Gastroesophageal sphincter (tissue), 4 donors: ENCODE results near the gene ALDOC. TPM values are rescaled to one million over a fixed set of nuclear protein-coding genes. Genes with fewer than 3 reads are reported as not detected.

ENCODE experiments used
- ATAC-seq: fragments of 150-250 bp; one replicate; pipeline ENCODE4 v1.9.1; 2016; ENCODE audit warnings: mild to moderate bottlenecking, moderate library complexity
- H3K27ac ChIP-seq, 4 donors: fragments of 200-600 bp; sonication (generic) in 3 of 4; 1 replicate in 3 of 4; 2 replicates in 1 of 4; pipeline ENCODE4 v1.5.1; 2016 to 2019
- H3K27me3 ChIP-seq: fragments of 200-600 bp; sonication (generic); one replicate; pipeline ENCODE4 v1.5.1; 2019
- H3K36me3 ChIP-seq, 2 donors: fragments of 200-600 bp; sonication (generic); one replicate each; pipeline ENCODE4 v1.5.1; 2019; ENCODE audit warnings: control low read depth in 1 of 2
- H3K4me1 ChIP-seq, 3 donors: fragments of 200-600 bp; sonication (generic); 1 replicate in 2 of 3; 2 replicates in 1 of 3; pipeline ENCODE4 v1.5.1; 2016 to 2019; ENCODE audit warnings: control low read depth in 2 of 3
- H3K4me3 ChIP-seq, 2 donors: fragments of 200-600 bp; sonication (generic); one replicate each; pipeline ENCODE4 v1.5.1; 2019; ENCODE audit warnings: mild to moderate bottlenecking in 1 of 2, moderate library complexity in 1 of 2
- H3K9me3 ChIP-seq, 3 donors: fragments of 200-600 bp; sonication (generic); one replicate each; pipeline ENCODE4 v1.5.1; 2017 to 2019; ENCODE audit warnings: control low read depth in 2 of 3
- EP300 ChIP-seq: sonication (generic); formaldehyde crosslinking; IDR thresholded peaks from one replicate; pipeline ENCODE4 v1.6.1; 2017; ENCODE audit warnings: antibody characterized with exemption, mild to moderate bottlenecking
- POLR2A ChIP-seq, 2 donors: fragments of 450-650 bp; IDR thresholded peaks; one replicate each; pipeline ENCODE4 v1.6.1; 2017; ENCODE audit warnings: antibody characterized with exemption in 2 of 2, mild to moderate bottlenecking in 2 of 2, moderate library complexity in 1 of 2
- POLR2AphosphoS5 ChIP-seq: sonication (generic); formaldehyde crosslinking; IDR thresholded peaks from one replicate; pipeline ENCODE4 v1.6.1; 2017; ENCODE audit warnings: antibody characterized with exemption
- WGBS, 2 donors: methylation state at CpG; one replicate each; pipeline ENCODE4 v1.1.5; 2018; ENCODE audit warnings: low coverage in 1 of 2; 5-methylcytosine and 5-hydroxymethylcytosine counted together
- total RNA-seq, 4 donors: library from RNA; depleted of rRNA; stranded (reverse); fragments of >200 nt; gene quantifications; one replicate each; pipeline ENCODE4 v1.1.0, GENCODE V29; 2016
- TF ChIP-seq, protein P1 (sequence below), 4 experiments: fragments of 200-600 bp in 2 of 4; fragments of 450-650 bp in 2 of 4; sonication (generic) in 1 of 4; IDR thresholded peaks; one replicate each; pipeline ENCODE4 v1.5.1; 2017 to 2019; ENCODE audit warnings: antibody characterized with exemption in 4 of 4, mild to moderate bottlenecking in 2 of 4, moderate library complexity in 2 of 4

ALDOC gene
- total RNA-seq, 4 donors from 2014 or later = 29.1 to 46.5 (median 37.7) TPM

DNA sequence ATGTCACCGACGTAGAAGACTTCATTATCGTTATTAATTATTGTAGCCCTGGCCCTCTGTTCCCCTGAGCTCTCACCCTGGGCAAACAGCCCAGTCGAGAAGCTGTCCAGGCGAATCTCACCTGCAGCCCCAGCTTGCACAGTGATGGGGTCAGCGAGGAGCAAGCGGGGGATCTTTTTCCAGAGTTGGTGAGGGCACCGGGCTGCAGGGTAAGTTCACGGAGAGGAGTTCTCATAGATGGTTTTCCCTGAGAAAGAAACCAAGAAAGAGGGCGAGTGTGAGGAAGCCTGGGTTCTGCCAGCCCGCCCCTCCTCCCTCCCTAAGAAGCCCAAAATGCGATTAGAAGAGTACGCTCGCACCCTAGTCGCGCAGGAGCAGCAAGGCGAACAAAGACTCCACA, 21.7 kb upstream of the ALDOC start:
- peaks cover 0 to 18% (median 5%) of the 10 kb centered on the region in 3 donors for H3K4me1 ChIP-seq
- H3K27ac ChIP-seq = peak overlapping the region in 3 of 4 donors; percentile 91 to 99 (median 96)
- peak overlapping the region; percentile 44 to 66 for H3K4me3 ChIP-seq
- H3K36me3 ChIP-seq = no peaks in the 10 kb centered on the region
- TF ChIP-seq POLR2AphosphoS5 = no peak
- TF ChIP-seq POLR2A (IDR thresholded peaks at IDR 0.05) = no peak
- TF ChIP-seq, protein P1, sequence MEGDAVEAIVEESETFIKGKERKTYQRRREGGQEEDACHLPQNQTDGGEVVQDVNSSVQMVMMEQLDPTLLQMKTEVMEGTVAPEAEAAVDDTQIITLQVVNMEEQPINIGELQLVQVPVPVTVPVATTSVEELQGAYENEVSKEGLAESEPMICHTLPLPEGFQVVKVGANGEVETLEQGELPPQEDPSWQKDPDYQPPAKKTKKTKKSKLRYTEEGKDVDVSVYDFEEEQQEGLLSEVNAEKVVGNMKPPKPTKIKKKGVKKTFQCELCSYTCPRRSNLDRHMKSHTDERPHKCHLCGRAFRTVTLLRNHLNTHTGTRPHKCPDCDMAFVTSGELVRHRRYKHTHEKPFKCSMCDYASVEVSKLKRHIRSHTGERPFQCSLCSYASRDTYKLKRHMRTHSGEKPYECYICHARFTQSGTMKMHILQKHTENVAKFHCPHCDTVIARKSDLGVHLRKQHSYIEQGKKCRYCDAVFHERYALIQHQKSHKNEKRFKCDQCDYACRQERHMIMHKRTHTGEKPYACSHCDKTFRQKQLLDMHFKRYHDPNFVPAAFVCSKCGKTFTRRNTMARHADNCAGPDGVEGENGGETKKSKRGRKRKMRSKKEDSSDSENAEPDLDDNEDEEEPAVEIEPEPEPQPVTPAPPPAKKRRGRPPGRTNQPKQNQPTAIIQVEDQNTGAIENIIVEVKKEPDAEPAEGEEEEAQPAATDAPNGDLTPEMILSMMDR (IDR thresholded peaks at IDR 0.05) = no peak
- no peak for TF ChIP-seq EP300
- H3K27me3 ChIP-seq = no peaks in the 10 kb centered on the region
- no peak for ATAC-seq
- H3K9me3 ChIP-seq = no peaks in the 10 kb centered on the region
- 1 to 4% methylated on average over 5 to 8 of the region's 17 CpGs for WGBS, 2 donors

DNA sequence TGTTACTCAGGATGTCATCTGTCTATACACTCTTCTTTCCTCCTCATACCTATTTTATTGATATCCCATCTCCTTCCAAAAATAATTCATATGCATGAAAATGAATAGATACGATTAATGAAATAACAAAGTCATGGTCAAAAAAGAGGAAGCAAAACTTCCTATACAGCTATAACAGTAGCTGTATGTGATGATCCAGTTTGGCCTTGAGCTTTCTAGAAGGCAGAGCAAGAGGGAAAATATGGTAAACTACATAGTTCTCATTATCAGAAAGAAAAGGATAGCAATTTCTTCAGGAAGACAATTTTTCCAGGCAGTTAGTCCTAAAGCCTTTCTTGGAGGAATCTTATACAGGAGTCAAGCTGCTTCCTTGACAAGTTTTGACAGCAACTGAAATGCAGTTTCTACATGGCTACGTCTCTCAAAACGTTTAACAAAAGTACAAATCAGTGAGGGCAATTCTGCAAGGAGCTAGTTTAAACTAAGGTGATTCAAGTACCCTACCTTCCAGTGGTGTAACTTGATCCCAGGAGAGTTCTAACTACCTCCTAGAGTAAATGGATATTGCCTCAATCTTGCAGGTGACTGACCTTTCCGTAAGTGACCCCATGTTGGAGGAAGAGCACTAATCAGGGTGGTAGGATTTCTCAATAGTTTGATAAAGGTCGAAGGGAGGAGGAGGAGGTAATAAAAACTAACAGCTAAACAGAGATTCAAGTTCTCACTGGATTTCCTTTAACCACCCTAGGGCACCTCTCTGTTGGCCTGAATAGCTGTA, 21.1 kb upstream of the ALDOC start:
- Histone ChIP-seq H3K4me3 (peak overlapping the region in 1 of 2 donors; percentile 66), H3K27me3 (no peaks in the 10 kb centered on the region), H3K4me1 (peaks cover 0 to 18% (median 5%) of the 10 kb centered on the region in 3 donors), H3K27ac (no peak overlapping the region), H3K36me3 (no peaks in the 10 kb centered on the region), H3K9me3 (no peaks in the 10 kb centered on the region)
- ATAC-seq = no peak
- WGBS, 2 donors = 24 to 25% methylated on average over 4 to 5 of the region's 5 CpGs
- TF ChIP-seq EP300 (no peak), POLR2AphosphoS5 (no peak), POLR2A (IDR thresholded peaks at IDR 0.05) (no peak)
- TF ChIP-seq, protein P1 (IDR thresholded peaks at IDR 0.05) = no peak

DNA sequence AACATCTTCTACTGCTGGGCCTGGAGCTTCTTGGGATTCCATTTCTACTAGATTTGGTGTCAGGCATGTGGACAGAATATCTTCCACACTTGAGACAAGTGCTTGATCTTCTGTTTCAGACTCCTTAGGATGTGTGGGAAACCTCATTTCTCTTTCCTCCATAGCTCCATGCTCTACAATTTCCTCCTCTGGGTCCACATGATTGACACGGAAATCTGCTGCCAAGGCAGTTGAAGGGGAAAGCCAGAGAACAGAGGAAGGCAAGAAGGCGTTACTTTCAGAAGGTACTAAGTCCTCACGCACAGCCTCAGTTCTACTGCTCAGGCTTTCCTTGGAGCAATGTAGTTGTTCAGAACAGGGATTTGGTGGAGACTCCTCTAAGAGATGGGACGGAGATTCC, 15.6 kb upstream of the ALDOC start:
- Histone ChIP-seq H3K4me3 (no peak overlapping the region), H3K9me3 (no peaks in the 10 kb centered on the region), H3K27ac (no peak overlapping the region), H3K4me1 (no peaks in the 10 kb centered on the region), H3K27me3 (no peaks in the 10 kb centered on the region), H3K36me3 (peaks cover 0 to 10% of the 10 kb centered on the region in 2 donors)
- TF ChIP-seq POLR2A (IDR thresholded peaks at IDR 0.05) (no peak), POLR2AphosphoS5 (no peak), EP300 (no peak)
- TF ChIP-seq, protein P1 (IDR thresholded peaks at IDR 0.05) = no peak
- ATAC-seq = no peak
- WGBS, 2 donors = 87 to 100% methylated on average over 1 to 4 of the region's 4 CpGs

DNA sequence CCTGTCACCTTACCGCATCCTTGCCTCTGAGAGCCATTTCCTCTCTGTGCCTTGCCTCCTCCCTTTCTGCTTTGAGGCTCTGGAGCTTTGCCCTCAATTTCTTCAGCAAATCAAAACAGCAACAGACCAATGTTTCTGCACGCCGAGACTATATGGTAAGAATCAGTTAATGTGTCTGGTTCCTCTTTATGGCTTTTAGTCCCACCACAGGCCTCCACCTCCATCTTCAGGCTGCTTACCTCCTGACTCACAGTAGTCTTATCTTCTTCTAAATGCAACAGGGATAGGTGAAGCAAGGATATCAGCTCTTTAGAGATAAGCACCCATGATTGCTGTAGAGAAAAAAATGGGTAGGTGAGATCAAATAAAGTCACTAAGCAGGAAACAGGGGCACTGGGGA, 9.2 kb upstream of the ALDOC start:
- no peak overlapping the region for H3K27ac ChIP-seq
- ATAC-seq = no peak
- WGBS, 2 donors = 94% methylated on average over 3 of the region's 3 CpGs; no CpG with 5 or more reads in 1 of the 2 donors
- TF ChIP-seq POLR2AphosphoS5 (no peak), POLR2A (IDR thresholded peaks at IDR 0.05) (no peak)
- TF ChIP-seq, protein P1 (IDR thresholded peaks at IDR 0.05) = no peak
- H3K36me3 ChIP-seq = peaks cover 0 to 26% of the 10 kb centered on the region in 2 donors
- H3K4me1 ChIP-seq = no peaks in the 10 kb centered on the region
- no peaks in the 10 kb centered on the region for H3K9me3 ChIP-seq
- no peak overlapping the region for H3K4me3 ChIP-seq
- no peaks in the 10 kb centered on the region for H3K27me3 ChIP-seq

DNA sequence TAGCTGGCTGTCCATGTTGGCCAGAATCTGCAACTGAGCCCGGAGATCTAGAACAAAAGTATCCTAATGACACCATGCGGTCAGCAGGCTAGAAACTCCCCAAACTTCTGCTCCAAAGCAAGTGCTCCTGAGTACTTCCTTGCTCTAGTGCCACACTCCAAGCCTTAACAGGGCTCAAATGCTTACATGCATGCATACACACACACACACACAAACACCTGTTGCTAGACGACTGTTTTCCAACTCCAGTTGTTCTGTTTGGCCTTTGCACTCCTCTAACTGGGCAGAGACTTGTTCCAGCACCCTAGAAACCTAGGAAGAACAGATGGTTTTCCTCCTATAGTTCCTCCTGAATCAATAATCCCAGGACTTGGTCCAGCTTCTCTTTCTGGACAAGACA, 7.7 kb upstream of the ALDOC start:
- no peak for ATAC-seq
- peaks cover 0 to 26% of the 10 kb centered on the region in 2 donors for H3K36me3 ChIP-seq
- H3K4me1 ChIP-seq = no peaks in the 10 kb centered on the region
- H3K27me3 ChIP-seq = no peaks in the 10 kb centered on the region
- H3K9me3 ChIP-seq = no peaks in the 10 kb centered on the region
- no peak overlapping the region for H3K4me3 ChIP-seq
- 71% methylated on average over 3 of the region's 3 CpGs; no CpG with 5 or more reads in 1 of the 2 donors for WGBS, 2 donors
- H3K27ac ChIP-seq = no peak overlapping the region
- no peak for TF ChIP-seq POLR2A (IDR thresholded peaks at IDR 0.05)
- no peak for TF ChIP-seq POLR2AphosphoS5
- TF ChIP-seq, protein P1 (IDR thresholded peaks at IDR 0.05) = no peak
